ENCODE data around the gene FBXO38. TPM values are rescaled to one million over a fixed set of nuclear protein-coding genes. Genes with fewer than 3 reads are reported as not detected.

The FBXO38 gene
- total RNA-seq, 1 experiment from 2014 or later = 35.8 TPM

- Mint-ChIP-seq H3K9me3 (no peaks in the 10 kb centered on the region), H3K27ac (no peak overlapping the region), H3K4me3 (no peak overlapping the region), H3K27me3 (ENCODE audit: low read depth) (no peaks in the 10 kb centered on the region; the same call in 1 of the 2 replicates), H3K4me1 (no peaks in the 10 kb centered on the region), H3K36me3 (no peaks in the 10 kb centered on the region)
- TF ChIP-seq STAT6 (CRISPR knock-in tag; conservative IDR thresholded peaks at IDR 0.05; ENCODE audit: low read depth) = no peak
- no peak for TF ChIP-seq HMGA2 (CRISPR knock-in tag; IDR thresholded peaks at IDR 0.05)
- TF ChIP-seq MAX (CRISPR knock-in tag; IDR thresholded peaks at IDR 0.05) = no peak
- no peak for TF ChIP-seq NFE2L1 (CRISPR knock-in tag; IDR thresholded peaks at IDR 0.05)
- no peak for TF ChIP-seq NR1H2 (CRISPR knock-in tag; IDR thresholded peaks at IDR 0.05)
- TF ChIP-seq ZNF425 (CRISPR knock-in tag; conservative IDR thresholded peaks at IDR 0.05) = no peak
- no peak for TF ChIP-seq ATF2 (CRISPR knock-in tag; IDR thresholded peaks at IDR 0.05; ENCODE audit: borderline replicate concordance, low read depth)
- no peak for TF ChIP-seq HMGXB4 (CRISPR knock-in tag; IDR thresholded peaks at IDR 0.05)
- TF ChIP-seq MXD4 (CRISPR knock-in tag; IDR thresholded peaks at IDR 0.05; ENCODE audit: borderline replicate concordance) = no peak
- TF ChIP-seq ZNF416 (CRISPR knock-in tag; IDR thresholded peaks at IDR 0.05) = no peak
- TF ChIP-seq ESRRA (CRISPR knock-in tag; IDR thresholded peaks at IDR 0.05; ENCODE audit: borderline replicate concordance) = no peak
- TF ChIP-seq CTCF (IDR thresholded peaks at IDR 0.05) = no peak
- no peak for TF ChIP-seq ZNF138 (CRISPR knock-in tag; conservative IDR thresholded peaks at IDR 0.05)
- no peak for TF ChIP-seq ETV6 (CRISPR knock-in tag; IDR thresholded peaks at IDR 0.05)
- ChIA-PET POLR2A (no interaction called here), CTCF (no interaction called here)
- DNase-seq (ENCODE audit: low spot score) (no peak), ATAC-seq (no peak)
Measured at GRCh38 chr5:148342371-148343045, 41.2 kb upstream of the FBXO38 start.

- Mint-ChIP-seq H3K4me1 (no peaks in the 10 kb centered on the region), H3K27ac (no peak overlapping the region), H3K36me3 (no peaks in the 10 kb centered on the region), H3K4me3 (no peak overlapping the region), H3K27me3 (ENCODE audit: low read depth) (no peaks in the 10 kb centered on the region; the same call in 1 of the 2 replicates), H3K9me3 (no peaks in the 10 kb centered on the region)
- no peak for ATAC-seq
- CTCF ChIA-PET = no interaction called here
- POLR2A ChIA-PET = no interaction called here
- DNase-seq (ENCODE audit: low spot score) = no peak
- no peak for TF ChIP-seq ESRRA (CRISPR knock-in tag; IDR thresholded peaks at IDR 0.05; ENCODE audit: borderline replicate concordance)
- no peak for TF ChIP-seq ZNF423 (CRISPR knock-in tag; IDR thresholded peaks at IDR 0.05)
- TF ChIP-seq ZMAT4 (CRISPR knock-in tag; IDR thresholded peaks at IDR 0.05) = no peak
- no peak for TF ChIP-seq ZBTB21 (CRISPR knock-in tag; IDR thresholded peaks at IDR 0.05; ENCODE audit: borderline replicate concordance)
- TF ChIP-seq ELF4 (CRISPR knock-in tag; IDR thresholded peaks at IDR 0.05; ENCODE audit: low read depth) = no peak
- TF ChIP-seq STAT6 (CRISPR knock-in tag; conservative IDR thresholded peaks at IDR 0.05; ENCODE audit: low read depth) = no peak
- TF ChIP-seq USF1 (CRISPR knock-in tag; IDR thresholded peaks at IDR 0.05) = no peak
- no peak for TF ChIP-seq NFYB (CRISPR knock-in tag; conservative IDR thresholded peaks at IDR 0.05; ENCODE audit: low read depth)
- no peak for TF ChIP-seq ETV6 (CRISPR knock-in tag; IDR thresholded peaks at IDR 0.05)
Measured at GRCh38 chr5:148343046-148343407, 40.7 kb upstream of the FBXO38 start.
